HEK293 (cell line): Measurements from ENCODE around the gene ST8SIA5.

Experiments used
- CTCF ChIA-PET: fragments of 350-600 bp; formaldehyde crosslinking; extraction: SDS; loops from one replicate; lab custom pipeline; 2021; ENCODE audit warnings: antibody characterized with exemption; lab: Yijun Ruan, JAX
- POLR2A ChIA-PET: fragments of 300-600 bp; formaldehyde crosslinking; extraction: SDS; loops from one replicate; lab custom pipeline; 2020; ENCODE audit warnings: antibody characterized with exemption, inconsistent platforms; lab: Yijun Ruan, JAX
- H3K27ac ChIP-seq: fragments of 200-500 bp; sonication (Bioruptor generic); 2 replicates; pipeline ENCODE4 v1.5.1; 2014; ENCODE audit warnings: low read depth, low read length, control low read depth, inconsistent platforms; ENCODE audit errors: extremely low read depth
- H3K36me3 ChIP-seq, 2 experiments: fragments of 200-500 bp in 1 of 2; sonication (Bioruptor generic) in 1 of 2; 1 replicate in 1 of 2; 2 replicates in 1 of 2; pipeline ENCODE4 v1.5.1; 2014 to 2017; ENCODE audit warnings: inconsistent platforms in 2 of 2, low read length in 2 of 2; ENCODE audit not compliant: control insufficient read depth in 2 of 2, insufficient read depth in 1 of 2
- H3K4me1 ChIP-seq: fragments of 200-500 bp; sonication (Bioruptor generic); 2 replicates; pipeline ENCODE4 v1.5.1; 2014; ENCODE audit warnings: mild to moderate bottlenecking, low read length, inconsistent platforms; ENCODE audit not compliant: control insufficient read depth, insufficient read depth
- H3K4me3 ChIP-seq: 2 replicates; pipeline ENCODE4 v1.5.1; 2011; ENCODE audit warnings: low read depth, mild to moderate bottlenecking, control low read depth, low read length, moderate library complexity
- H3K9me3 ChIP-seq: fragments of 200-500 bp; sonication (Bioruptor generic); 2 replicates; pipeline ENCODE4 v1.5.1; 2014; ENCODE audit warnings: low read depth, low read length, inconsistent platforms; ENCODE audit not compliant: control insufficient read depth, insufficient read depth
- FEZF1 ChIP-seq: fragments of 450-650 bp; formaldehyde crosslinking; IDR thresholded peaks from 2 replicates; pipeline ENCODE4 v1.5.1; 2016; ENCODE audit warnings: missing biosample characterization, missing genetic modification characterization
- KLF8 ChIP-seq: fragments of 450-650 bp; formaldehyde crosslinking; IDR thresholded peaks from 2 replicates; pipeline ENCODE4 v1.5.1; 2016; ENCODE audit warnings: missing biosample characterization, missing genetic modification characterization
- MEIS1 ChIP-seq: sonication (generic); formaldehyde crosslinking; IDR thresholded peaks from 2 replicates; pipeline ENCODE4 v1.8.1; 2022; ENCODE audit warnings: missing genetic modification reagents, mild to moderate bottlenecking, borderline replicate concordance
- MZF1 ChIP-seq: fragments of 450-650 bp; formaldehyde crosslinking; IDR thresholded peaks from 2 replicates; pipeline ENCODE4 v1.5.1; 2017; ENCODE audit warnings: missing biosample characterization, missing genetic modification characterization, borderline replicate concordance
- PATZ1 ChIP-seq: fragments of 450-650 bp; formaldehyde crosslinking; IDR thresholded peaks from 2 replicates; pipeline ENCODE4 v1.5.1; 2016; ENCODE audit warnings: missing biosample characterization, missing genetic modification characterization
- REPIN1 ChIP-seq: fragments of 450-650 bp; formaldehyde crosslinking; IDR thresholded peaks from 2 replicates; pipeline ENCODE4 v1.5.1; 2017; ENCODE audit warnings: missing biosample characterization, missing genetic modification characterization, low read depth
- ZFP3 ChIP-seq: fragments of 450-650 bp; formaldehyde crosslinking; IDR thresholded peaks from 2 replicates; pipeline ENCODE4 v1.5.1; 2016; ENCODE audit warnings: low read depth, missing biosample characterization, missing genetic modification characterization
- ZNF114 ChIP-seq: fragments of 450-650 bp; formaldehyde crosslinking; IDR thresholded peaks from 2 replicates; pipeline ENCODE4 v1.5.0; 2017; ENCODE audit warnings: missing biosample characterization, missing genetic modification characterization
- ZNF121 ChIP-seq: fragments of 450-650 bp; formaldehyde crosslinking; IDR thresholded peaks from 2 replicates; pipeline ENCODE4 v1.5.1; 2016; ENCODE audit warnings: missing biosample characterization, missing genetic modification characterization
- ZNF16 ChIP-seq: fragments of 450-650 bp; formaldehyde crosslinking; IDR thresholded peaks from 2 replicates; pipeline ENCODE4 v1.5.1; 2016; ENCODE audit warnings: low read depth, missing biosample characterization, missing genetic modification characterization
- ZNF175 ChIP-seq: fragments of 450-650 bp; formaldehyde crosslinking; IDR thresholded peaks from 2 replicates; pipeline ENCODE4 v1.5.1; 2016; ENCODE audit warnings: missing biosample characterization, missing genetic modification characterization
- ZNF19 ChIP-seq: fragments of 450-650 bp; formaldehyde crosslinking; IDR thresholded peaks from 2 replicates; pipeline ENCODE4; 2016; ENCODE audit warnings: missing biosample characterization, missing genetic modification characterization, low read depth
- ZNF2 ChIP-seq: fragments of 450-650 bp; formaldehyde crosslinking; IDR thresholded peaks from 2 replicates; pipeline ENCODE4 v1.5.1; 2016; ENCODE audit warnings: missing biosample characterization, missing genetic modification characterization
- ZNF341 ChIP-seq: fragments of 450-650 bp; formaldehyde crosslinking; IDR thresholded peaks from 2 replicates; pipeline ENCODE4; 2016; ENCODE audit warnings: low read depth, missing biosample characterization, missing genetic modification characterization
- ZNF362 ChIP-seq: fragments of 450-650 bp; formaldehyde crosslinking; IDR thresholded peaks from 2 replicates; pipeline ENCODE4 v1.5.1; 2016; ENCODE audit warnings: missing biosample characterization, missing genetic modification characterization
- ZNF510 ChIP-seq: fragments of 450-650 bp; formaldehyde crosslinking; IDR thresholded peaks from 2 replicates; pipeline ENCODE4 v1.5.1; 2018; ENCODE audit warnings: mild to moderate bottlenecking, missing genetic modification characterization, missing biosample characterization; ENCODE audit not compliant: insufficient replicate concordance
- ZNF544 ChIP-seq: fragments of 450-650 bp; formaldehyde crosslinking; IDR thresholded peaks from 2 replicates; pipeline ENCODE4 v1.5.0; 2017; ENCODE audit warnings: missing biosample characterization, missing genetic modification characterization
- ZNF548 ChIP-seq: fragments of 450-650 bp; formaldehyde crosslinking; IDR thresholded peaks from 2 replicates; pipeline ENCODE4 v1.5.1; 2016; ENCODE audit warnings: missing biosample characterization, missing genetic modification characterization
- ZNF558 ChIP-seq: fragments of 450-650 bp; formaldehyde crosslinking; IDR thresholded peaks from 2 replicates; pipeline ENCODE4 v1.5.1; 2016; ENCODE audit warnings: missing biosample characterization, missing genetic modification characterization
- ZNF677 ChIP-seq: fragments of 450-650 bp; IDR thresholded peaks from 2 replicates; pipeline ENCODE4 v1.5.0; 2018; ENCODE audit warnings: missing biosample characterization, mild to moderate bottlenecking, missing genetic modification characterization, moderate library complexity
- ZNF701 ChIP-seq: fragments of 450-650 bp; formaldehyde crosslinking; IDR thresholded peaks from 2 replicates; pipeline ENCODE4 v1.5.1; 2016; ENCODE audit warnings: missing biosample characterization, missing genetic modification characterization
- ZNF768 ChIP-seq: fragments of 450-650 bp; formaldehyde crosslinking; IDR thresholded peaks from 2 replicates; pipeline ENCODE4 v1.5.1; 2018; ENCODE audit warnings: missing biosample characterization, mild to moderate bottlenecking, missing genetic modification characterization
- ZSCAN16 ChIP-seq: fragments of 450-650 bp; formaldehyde crosslinking; IDR thresholded peaks from 2 replicates; pipeline ENCODE4 v1.5.1; 2016; ENCODE audit warnings: missing biosample characterization, missing genetic modification characterization
- ZSCAN23 ChIP-seq: fragments of 450-650 bp; formaldehyde crosslinking; IDR thresholded peaks from 2 replicates; pipeline ENCODE4 v1.5.1; 2016; ENCODE audit warnings: missing biosample characterization, missing genetic modification characterization
- ZSCAN30 ChIP-seq: fragments of 450-650 bp; IDR thresholded peaks from 2 replicates; pipeline ENCODE4 v1.5.1; 2018; ENCODE audit warnings: missing biosample characterization, mild to moderate bottlenecking, missing genetic modification characterization, moderate library complexity
- TF ChIP-seq, protein P1 (sequence below): fragments of 450-650 bp; formaldehyde crosslinking; IDR thresholded peaks from 2 replicates; pipeline ENCODE4 v1.5.1; 2016; ENCODE audit warnings: missing biosample characterization, missing genetic modification characterization

ST8SIA5 gene

GRCh38 chr18:46652372-46652771 lies 104.5 kb downstream of the ST8SIA5 start:
- no peaks in the 10 kb centered on the region for H3K4me1 ChIP-seq
- no peaks in the 10 kb centered on the region for H3K36me3 ChIP-seq
- CTCF ChIA-PET: interaction anchor here (0.6 to 2.6 kb wide), 2 partner anchors 479 to 554 kb away, joined by 3 to 7 read pairs; partner anchors contain the start of gene ATP5F1A
- H3K4me3 ChIP-seq: no peak overlapping the region
- POLR2A ChIA-PET: no interaction called here
- TF ChIP-seq MEIS1 (CRISPR knock-in tag) (no peak), ZNF121 (no peak), ZNF677 (tag by site-specific recombination) (no peak), KLF8 (tag by site-specific recombination) (no peak), ZSCAN30 (tag by site-specific recombination) (no peak), ZSCAN16 (tag by site-specific recombination) (no peak), ZSCAN23 (tag by site-specific recombination) (no peak), ZNF701 (tag by site-specific recombination) (no peak)
- TF ChIP-seq, protein P1, sequence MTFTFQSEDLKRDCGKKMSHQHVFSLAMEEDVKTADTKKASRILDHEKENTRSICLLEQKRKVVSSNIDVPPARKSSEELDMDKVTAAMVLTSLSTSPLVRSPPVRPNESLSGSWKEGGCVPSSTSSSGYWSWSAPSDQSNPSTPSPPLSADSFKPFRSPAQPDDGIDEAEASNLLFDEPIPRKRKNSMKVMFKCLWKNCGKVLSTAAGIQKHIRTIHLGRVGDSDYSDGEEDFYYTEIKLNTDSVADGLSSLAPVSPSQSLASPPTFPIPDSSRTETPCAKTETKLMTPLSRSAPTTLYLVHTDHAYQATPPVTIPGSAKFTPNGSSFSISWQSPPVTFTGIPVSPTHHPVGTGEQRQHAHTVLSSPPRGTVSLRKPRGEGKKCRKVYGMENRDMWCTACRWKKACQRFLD (tag by site-specific recombination): no peak
- H3K9me3 ChIP-seq: no peaks in the 10 kb centered on the region
- H3K27ac ChIP-seq: no peak overlapping the region

DNA sequence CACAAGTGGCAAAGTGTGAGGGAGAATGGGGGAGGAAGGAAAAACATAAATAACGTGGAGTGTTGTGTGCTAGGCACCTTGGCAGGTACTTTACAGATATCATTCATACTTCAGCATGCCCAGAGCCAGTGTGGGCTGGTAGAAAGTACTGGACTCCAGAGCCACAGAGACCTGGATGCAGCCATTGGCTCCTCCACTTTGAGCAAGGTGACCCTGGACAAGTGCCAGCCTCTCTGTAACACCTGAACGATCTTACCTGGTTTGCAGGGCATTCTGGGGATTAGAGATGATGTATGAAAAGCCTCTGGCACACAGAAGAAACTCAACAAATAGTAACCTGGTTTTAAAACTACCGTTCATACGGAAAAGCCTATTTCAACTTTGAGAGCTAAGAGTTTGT lies 106.2 kb downstream of the ST8SIA5 start:
- Histone ChIP-seq H3K4me1 (no peaks in the 10 kb centered on the region), H3K27ac (no peak overlapping the region), H3K9me3 (no peaks in the 10 kb centered on the region), H3K4me3 (no peak overlapping the region), H3K36me3 (no peaks in the 10 kb centered on the region)
- TF ChIP-seq ZNF558 (tag by site-specific recombination) (no peak), MEIS1 (CRISPR knock-in tag) (no peak)
- CTCF ChIA-PET: interaction anchor here (1.2 kb wide), 1 partner anchor 371 kb away, joined by 3 read pairs; no protein-coding TSS in a partner anchor
- POLR2A ChIA-PET: no interaction called here

- Histone ChIP-seq H3K9me3 (no peaks in the 10 kb centered on the region), H3K36me3 (no peaks in the 10 kb centered on the region), H3K4me1 (no peaks in the 10 kb centered on the region), H3K27ac (no peak overlapping the region), H3K4me3 (no peak overlapping the region)
- ChIA-PET POLR2A (interaction anchor here (0.6 kb wide), 1 partner anchor 358 kb away, joined by 3 read pairs; no protein-coding TSS in a partner anchor), CTCF (interaction anchor here (0.5 to 4.1 kb wide), 7 partner anchors 9 to 572 kb away, joined by 3 to 27 read pairs (median 4); no protein-coding TSS in a partner anchor)
- TF ChIP-seq PATZ1 (tag by site-specific recombination) (no peak), ZNF544 (tag by site-specific recombination) (no peak), ZNF362 (tag by site-specific recombination) (no peak), ZNF175 (tag by site-specific recombination) (no peak), ZNF19 (tag by site-specific recombination) (no peak), ZNF114 (tag by site-specific recombination) (no peak), ZNF16 (tag by site-specific recombination) (no peak), REPIN1 (tag by site-specific recombination) (no peak), ZNF768 (no peak), MZF1 (tag by site-specific recombination) (no peak), ZFP3 (tag by site-specific recombination) (no peak), ZNF558 (tag by site-specific recombination) (no peak), ZNF510 (tag by site-specific recombination) (no peak), FEZF1 (tag by site-specific recombination) (no peak), MEIS1 (CRISPR knock-in tag) (no peak), ZNF2 (tag by site-specific recombination) (no peak), ZNF341 (tag by site-specific recombination) (no peak), ZNF548 (tag by site-specific recombination) (no peak)
These were observed 107.6 kb downstream of the ST8SIA5 start for GRCh38 chr18:46649071-46649862.
